NCI-H446 treated with DMSO at 0.1 percent for 48 hours (cell line): Measurements from ENCODE around the gene SCGB2A2.
A peak's percentile ranks its signal among the peaks of the same experiment; 100 is the strongest.

Experiments
- DNase-seq: peaks from one replicate; lab custom pipeline; 2025; lab: John Stamatoyannopoulos, UW

The SCGB2A2 gene

GRCh38 chr11:62269654-62270278 lies at the start of gene SCGB2A2:
SCGB2A2 (plus strand) TSS chr11:62270158; CDS start chr11:62270217, 59 bp downstream.
- no peak for DNase-seq

DNA sequence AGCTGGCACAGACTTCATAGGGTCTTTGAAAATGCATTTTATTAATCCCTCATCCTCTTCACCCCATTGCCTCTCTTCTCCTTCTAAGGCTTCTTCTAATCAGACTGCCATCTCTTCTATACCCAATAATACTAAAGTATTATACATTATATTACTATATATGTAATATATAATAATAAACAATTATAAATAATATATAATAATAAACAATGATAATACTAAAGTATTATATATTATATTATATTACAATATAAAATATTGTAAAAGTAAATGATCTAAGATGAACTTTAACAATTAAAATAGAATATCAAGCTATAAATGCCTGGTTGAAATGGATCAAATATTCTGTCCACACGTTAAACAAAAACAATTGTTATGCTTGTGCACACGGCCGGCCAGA lies 48.5 kb upstream of the SCGB2A2 start:
- DNase-seq, result no peak

GRCh38 chr11:62223095-62223494 lies 46.9 kb upstream of the SCGB2A2 start:
- DNase-seq, result no peak

GRCh38 chr11:62233730-62234129 lies 36.2 kb upstream of the SCGB2A2 start:
- no peak for DNase-seq

DNA sequence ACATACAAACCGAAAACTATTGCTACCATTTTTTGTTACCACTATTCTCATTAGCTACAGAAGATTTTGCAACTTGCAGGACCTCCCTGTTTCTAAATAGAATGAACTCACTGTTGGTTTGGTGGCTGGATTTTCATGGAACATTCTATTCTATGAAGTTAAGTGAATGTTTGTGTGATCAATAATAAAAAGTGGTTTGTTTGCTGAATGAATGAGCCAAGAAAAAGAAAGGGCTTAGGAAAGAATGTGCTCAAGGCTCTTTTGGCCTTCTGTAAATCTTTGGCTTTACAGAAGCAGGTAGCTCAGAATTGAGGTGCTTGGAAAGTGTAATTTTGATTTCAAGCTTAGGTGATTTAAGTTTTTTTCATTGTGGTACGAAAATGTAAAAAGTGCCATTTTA lies 33.8 kb upstream of the SCGB2A2 start:
- no peak for DNase-seq

- no peak for DNase-seq
Measured at GRCh38 chr11:62237499-62237898, 32.5 kb upstream of the SCGB2A2 start.

DNA sequence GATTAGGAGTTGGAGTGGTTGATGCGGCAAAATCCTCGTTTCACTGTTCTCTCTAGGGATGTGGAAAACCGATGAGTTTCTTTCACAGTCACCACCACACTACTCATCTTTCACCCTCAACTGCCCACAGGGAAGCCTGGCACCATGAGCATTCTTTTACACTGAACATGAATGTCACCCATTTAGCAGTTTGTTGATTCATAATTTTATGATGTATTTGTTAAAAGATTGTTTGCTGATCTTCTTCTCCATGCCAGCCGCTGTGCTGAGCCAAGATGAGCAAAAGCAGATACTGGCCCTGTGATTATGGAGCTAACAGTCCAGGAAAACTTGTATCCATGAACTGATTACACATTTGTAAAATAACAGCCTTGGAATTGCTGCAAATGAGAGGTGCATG lies 31.8 kb upstream of the SCGB2A2 start:
- no peak for DNase-seq

- no peak for DNase-seq
Measured at GRCh38 chr11:62241095-62241494, 28.9 kb upstream of the SCGB2A2 start.

GRCh38 chr11:62242021-62242420 lies 27.9 kb upstream of the SCGB2A2 start, which contains the start of gene SCGB1D2:
SCGB1D2 (plus strand) TSS chr11:62242239; CDS start chr11:62242308, 69 bp downstream.
- DNase-seq, result peak; percentile 31

GRCh38 chr11:62245271-62245753 lies 24.6 kb upstream of the SCGB2A2 start:
- no peak for DNase-seq

DNA sequence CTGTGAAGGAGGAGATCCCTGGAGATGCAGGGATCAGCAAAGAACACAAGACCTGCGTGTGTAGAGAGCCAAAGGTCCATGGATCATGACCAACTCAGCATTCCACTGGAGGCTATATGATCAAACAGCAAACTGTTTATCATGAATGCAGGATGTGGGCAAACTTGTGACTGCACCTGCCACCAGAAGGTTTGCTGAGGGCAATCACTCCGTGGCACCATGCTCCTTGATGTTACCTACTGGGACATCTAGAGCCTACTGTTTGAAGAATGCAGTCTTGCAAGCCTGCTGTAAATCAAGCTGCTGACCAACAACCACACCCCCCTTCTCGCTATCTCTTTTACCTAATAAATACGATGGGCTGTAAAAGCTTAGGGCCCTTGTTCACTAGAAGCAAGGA lies 18.3 kb upstream of the SCGB2A2 start:
- no peak for DNase-seq

DNA sequence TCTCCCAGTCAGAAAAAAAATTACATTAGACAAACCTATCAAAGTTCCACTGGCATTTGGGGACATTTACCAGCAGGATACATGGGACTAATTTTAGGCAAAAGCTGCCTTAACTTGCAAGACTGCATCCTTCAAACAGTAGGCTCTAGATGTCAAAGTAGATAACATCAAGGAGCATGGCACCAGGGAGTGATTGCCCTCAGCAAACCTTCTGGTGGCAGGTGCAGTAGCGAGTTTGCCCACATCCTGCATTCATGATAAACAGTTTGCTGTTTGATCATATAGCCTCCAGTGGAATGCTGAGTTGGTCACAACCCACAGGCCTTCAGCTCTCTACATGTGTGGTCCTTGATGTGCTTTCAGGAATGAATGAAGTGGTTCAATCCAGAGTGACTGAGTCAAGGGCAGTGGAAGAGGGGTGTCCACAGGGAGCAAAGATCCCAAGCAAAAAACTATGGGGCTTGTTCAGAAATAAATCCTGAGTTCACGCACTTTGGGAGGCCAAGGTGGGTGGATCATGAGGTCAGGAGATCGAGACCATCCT lies 15.9 kb upstream of the SCGB2A2 start:
- no peak for DNase-seq

- no peak for DNase-seq
Measured at GRCh38 chr11:62256281-62256680, 13.7 kb upstream of the SCGB2A2 start.

- DNase-seq, result no peak
Measured at GRCh38 chr11:62260261-62260953, 9.6 kb upstream of the SCGB2A2 start.

- DNase-seq, result no peak
Measured at GRCh38 chr11:62264004-62264403, 6.0 kb upstream of the SCGB2A2 start.

DNA sequence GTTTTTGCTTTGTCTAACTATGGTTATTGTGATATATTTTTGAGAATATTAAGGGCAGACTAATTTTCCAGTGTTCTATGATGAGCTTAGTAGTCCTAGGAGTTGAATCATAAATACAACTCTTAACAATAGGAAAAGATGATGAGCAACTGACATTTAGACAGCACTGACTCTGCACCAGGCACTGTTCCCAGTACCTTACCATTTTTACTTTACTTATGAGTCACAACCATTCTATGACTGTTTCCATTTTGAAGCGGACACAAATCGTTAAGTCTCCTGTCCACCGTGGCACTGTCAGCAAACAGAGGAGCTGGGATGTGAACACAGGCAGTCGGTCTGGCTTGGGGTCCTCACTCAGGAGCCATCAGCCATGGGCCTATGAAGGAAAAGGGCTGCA lies 3.4 kb upstream of the SCGB2A2 start:
- no peak for DNase-seq

DNA sequence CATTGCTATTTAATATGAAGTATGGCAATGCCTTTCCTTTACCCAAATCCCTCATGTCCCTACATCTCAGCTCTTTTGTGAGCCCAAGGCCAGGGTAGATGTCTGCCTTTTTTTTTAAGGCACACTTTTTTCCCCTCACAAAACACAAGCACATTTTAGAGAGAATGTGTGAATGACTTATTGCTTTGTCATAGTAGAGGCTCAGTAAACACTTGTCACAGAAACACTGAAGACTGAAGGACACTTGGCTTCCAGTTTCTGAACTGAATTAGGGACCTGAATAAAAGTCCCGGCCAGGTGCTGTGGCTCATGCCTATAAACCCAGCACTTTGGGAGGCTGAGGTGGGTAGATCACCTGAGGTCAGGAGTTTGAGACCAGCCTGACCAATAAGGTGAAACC lies 2.9 kb upstream of the SCGB2A2 start:
- no peak for DNase-seq

DNA sequence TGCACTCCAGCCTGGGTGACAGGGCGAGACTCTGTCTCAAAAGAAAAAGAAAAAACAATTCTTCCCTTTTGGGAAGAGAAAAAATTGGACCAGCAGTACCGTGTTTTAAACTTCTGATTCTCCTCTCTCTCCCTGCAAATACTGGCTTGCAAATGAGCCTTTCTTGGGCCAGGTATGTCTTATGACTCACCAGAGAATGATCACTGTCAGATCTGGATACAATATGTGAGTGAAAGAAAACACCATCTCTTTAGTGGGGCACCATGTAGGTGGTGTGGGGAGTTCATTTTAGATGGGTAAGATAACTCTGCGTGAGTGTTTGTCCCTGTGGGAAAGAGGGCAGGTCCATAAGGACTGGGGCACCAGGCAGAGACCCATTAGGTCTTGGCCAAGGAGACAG lies 2.4 kb upstream of the SCGB2A2 start:
- no peak for DNase-seq

DNA sequence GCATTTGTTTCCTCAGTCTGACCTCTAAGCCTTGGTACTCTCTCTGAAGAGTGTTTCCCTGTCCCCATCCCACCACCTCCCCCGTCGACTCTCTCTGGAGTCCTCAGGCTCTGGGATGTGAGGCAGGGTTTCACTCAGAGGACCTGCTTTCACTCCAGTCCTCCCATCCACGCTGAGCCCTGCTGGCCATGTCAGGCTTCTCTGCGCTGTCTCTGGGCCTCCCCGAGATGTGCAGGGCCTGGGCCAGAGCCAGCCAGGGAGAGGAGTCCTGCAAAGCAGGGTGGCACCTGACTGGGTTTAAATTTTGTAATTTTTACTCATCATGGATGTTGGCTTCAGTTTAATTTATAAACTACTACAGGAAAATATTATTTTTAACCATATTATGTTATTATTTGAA lies 3.3 kb downstream of the SCGB2A2 start:
- no peak for DNase-seq

GRCh38 chr11:62273789-62274275 lies 3.9 kb downstream of the SCGB2A2 start:
- no peak for DNase-seq

DNA sequence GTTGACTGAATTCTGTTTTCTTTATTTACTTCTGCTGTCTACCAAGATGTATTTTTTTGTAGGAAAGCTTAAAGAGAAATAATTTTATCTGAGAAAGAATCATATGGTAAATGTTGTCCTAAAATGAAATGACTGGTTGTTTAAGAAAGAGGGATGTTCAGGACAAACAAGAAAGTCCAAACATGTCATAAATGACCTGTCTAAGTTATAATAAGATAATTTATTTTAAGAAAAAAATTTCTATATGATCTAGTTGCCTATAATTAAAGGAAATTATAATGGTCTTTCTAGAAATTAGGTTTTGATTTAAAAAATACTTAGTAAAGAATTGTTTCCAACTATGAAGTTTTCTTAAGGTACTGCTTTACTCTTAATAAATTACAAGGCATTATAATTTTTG lies 10.5 kb downstream of the SCGB2A2 start:
- DNase-seq, result no peak

GRCh38 chr11:62295504-62295903 lies 25.5 kb downstream of the SCGB2A2 start:
- no peak for DNase-seq

- no peak for DNase-seq
Measured at GRCh38 chr11:62298975-62299374, 29.0 kb downstream of the SCGB2A2 start, which contains the start of gene SCGB1D4. SCGB1D4 (minus strand) TSS chr11:62299075; CDS start chr11:62299010, 65 bp downstream.
